Stimulated activated CD8-positive, alpha-beta memory T cell treated with anti-CD3 and anti-CD28 coated beads, Interleukin-4, amount 100 ng/mL, for 48 hours (primary cell): ENCODE measurements around the gene TATDN2.
"Not testable (repeated sequence)": the region's sequence is repeated elsewhere in the genome, so short reads cannot be mapped to it uniquely, and the experiment has no call there.

Experiments
- DNase-seq: peaks from one replicate; pipeline ENCODE4 v3.0.0-alpha.2; 2020

The TATDN2 gene

DNA sequence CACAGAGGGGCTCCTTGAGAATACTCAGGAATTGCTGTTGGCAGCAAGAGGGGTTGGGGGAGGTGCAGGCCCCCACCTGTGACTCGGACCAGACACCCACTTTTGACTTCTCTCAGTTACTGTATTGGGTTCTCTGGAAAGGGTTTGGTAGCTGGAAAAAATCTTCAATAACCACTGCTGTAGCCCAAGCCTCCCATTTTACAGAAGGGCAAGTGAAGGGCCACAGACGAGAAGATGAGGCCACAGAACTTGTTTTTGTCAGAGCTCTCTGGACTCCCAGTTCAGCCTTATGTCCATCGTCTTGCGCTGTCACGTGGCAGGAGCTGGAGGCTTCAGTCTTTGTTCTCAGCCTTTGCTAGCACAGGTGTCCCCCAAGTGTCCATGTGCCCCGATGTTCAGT lies 12.7 kb upstream of the TATDN2 start:
- DNase-seq = no peak

DNA sequence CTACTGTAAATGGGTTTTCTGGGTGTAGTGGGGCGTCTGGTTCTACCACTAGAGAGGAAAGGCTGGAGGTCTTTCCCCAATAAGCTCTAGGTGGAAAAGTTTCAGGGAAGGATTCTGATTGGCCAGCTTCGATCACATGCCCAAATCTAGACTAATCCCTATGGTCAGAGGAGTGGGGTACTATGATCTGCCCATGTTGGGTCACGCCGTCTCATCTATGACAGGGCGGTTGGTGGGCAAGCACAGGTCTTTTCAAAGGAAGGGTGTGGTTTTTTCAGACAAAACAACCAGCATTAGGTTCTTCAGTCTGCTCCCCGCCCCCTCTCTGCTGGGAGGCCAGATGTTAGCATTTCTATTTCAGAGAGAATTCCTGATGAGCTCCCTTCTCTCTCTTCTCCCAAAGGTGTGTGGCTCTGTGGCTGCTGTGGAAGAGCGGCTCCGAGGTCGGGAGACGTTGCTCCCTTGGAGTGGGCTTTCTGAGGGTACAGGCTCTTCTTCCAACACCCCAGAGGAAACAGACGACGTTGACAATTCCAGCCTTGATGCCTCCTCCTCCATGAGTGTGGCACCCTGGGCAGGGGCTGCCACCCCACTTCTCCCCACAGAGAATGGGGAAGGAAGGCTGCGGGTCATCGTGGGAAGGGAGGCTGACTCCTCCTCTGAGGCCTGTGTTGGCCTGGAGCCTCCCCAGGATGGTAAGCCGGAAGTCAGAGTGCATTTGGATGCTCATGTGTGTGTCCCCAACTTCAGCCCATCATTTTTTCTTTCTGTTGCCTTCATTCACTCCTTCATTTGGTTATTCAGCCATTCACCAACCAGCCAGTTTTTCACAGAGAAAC lies 9.7 kb upstream of the TATDN2 start:
- DNase-seq = peak; percentile 65

DNA sequence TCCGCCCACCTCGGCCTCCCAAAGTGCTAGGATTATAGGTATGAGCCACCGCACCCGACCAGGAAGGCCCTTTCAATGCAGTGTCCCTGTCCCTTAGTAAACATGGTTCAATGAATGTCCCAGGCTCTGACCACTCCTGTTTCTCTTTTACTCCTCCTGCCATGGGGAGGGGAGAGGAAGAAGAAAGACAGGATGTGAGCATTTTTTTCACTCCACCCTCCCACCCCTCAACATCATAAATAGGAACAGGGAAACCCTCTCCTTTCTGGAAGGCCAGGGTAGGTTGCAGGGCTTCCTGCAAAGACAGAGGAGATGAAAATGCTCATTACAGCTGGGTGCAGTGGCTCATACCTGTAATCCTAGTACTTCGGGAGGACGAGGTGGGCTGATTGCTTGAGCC lies 7.5 kb upstream of the TATDN2 start:
- DNase-seq = no peak

DNA sequence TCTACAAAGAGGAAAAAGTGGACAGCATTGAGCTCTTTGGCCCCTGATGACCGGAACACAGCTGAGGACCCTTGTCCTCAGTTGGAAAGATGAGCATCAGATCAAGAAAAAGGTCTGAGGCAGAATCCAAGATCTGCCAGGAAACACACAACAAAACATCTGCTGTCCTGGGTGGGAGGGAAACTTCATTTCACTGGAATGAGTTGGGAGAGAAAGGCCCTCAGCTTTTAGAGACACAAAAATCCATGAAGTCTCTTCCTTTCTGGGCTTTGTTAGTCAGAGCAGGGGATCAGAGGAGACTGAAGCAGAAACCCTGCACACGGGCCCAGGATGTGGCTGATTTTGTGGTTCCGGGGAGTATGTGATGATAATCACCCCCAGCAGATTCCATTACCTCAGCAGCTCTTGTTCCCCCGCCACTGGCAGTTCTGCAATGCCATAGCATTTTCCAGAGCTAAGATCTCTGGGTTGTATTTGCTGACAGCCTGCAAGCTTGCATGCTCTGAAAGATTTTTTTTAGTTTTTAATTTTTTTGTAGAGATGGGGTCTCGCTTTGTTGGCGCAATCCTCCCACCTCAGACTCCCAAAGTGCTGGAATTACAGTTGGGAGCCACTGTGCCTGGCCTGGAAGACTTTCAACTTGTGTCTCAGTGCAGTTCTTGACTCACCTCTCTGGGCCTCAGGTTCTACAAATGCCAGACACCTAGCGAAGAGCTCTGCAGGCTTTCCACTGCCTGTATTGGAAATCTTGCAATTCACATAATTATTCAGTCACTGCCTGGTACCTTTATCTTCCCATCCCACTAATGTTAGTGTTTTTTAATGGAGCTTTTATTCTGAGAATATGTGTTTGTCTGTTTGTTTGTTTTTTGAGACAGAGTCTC lies 5.8 kb upstream of the TATDN2 start:
- peak; percentile 81 for DNase-seq

DNA sequence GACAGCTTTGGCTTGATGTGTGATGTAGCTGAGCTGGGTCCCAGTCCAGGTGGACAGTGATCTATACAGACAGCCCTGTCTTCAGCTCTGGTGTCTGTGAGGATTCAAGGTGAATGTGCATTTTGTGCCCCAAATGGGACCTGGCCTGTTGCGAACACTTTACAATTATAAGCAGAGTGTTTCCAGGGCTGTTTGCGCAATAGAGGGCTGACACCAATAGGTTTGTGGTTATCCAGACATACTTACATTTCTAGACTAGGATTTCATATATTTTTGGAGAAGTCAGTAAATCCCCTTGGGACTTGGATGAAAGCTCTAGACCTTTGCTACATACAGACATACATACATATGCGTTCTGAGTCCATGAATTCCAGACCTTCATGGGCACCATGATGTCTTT lies 4.2 kb upstream of the TATDN2 start:
- DNase-seq = no peak

DNA sequence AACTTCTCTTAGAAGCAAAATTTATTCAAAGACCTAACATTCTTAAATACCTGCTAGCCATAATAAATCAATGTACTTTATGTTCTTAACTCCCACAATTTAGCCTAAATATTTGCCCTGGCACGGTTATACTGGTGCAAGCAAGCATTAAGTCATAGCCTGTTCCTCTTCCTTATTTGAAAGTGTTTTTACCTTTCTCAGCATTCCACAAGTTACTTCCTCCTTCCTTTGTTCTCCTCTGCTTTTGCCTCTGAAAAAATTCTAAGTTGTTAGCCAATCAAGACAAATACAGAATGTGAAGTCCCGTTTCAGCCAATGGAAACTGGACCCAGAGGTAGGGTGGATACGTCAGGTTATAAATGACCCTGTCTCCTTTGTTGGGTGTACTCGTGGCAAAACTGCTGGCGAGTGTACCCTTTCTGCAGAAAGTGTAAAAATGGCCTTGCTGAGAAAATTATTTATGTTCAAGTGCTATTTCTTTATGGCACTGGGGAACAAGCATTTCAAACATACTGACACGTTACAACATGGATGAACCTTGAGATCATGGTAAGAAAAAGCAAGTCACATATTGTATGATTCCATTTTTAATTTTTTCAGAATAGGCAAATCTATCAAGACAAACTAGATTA lies 3.1 kb upstream of the TATDN2 start:
- DNase-seq = no peak

DNA sequence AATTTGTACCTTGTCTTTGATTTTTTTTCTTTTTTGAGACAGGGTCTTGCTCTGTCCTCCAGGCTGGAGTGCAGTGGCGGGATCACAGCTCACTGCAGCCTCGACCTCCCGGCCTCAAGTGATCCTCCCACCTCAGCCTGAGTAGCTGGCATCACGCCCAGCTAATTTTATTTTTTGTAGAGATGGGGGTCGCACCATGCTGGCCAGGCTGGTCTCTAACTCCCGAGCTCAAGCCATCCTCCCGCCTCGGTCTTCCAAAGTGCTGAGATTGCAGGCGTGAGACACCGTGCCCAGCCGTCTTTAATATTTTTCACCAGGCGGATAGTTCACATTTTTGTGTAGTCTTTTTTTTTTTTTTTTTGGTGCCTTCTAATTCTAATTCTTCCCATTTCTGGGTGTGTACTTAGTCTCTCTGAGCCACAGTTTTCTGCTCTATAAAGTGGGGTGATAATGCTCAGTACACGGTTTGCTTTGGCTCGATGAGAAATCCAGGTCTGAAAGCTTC lies 528 bp upstream of the TATDN2 start:
- no peak for DNase-seq

DNA sequence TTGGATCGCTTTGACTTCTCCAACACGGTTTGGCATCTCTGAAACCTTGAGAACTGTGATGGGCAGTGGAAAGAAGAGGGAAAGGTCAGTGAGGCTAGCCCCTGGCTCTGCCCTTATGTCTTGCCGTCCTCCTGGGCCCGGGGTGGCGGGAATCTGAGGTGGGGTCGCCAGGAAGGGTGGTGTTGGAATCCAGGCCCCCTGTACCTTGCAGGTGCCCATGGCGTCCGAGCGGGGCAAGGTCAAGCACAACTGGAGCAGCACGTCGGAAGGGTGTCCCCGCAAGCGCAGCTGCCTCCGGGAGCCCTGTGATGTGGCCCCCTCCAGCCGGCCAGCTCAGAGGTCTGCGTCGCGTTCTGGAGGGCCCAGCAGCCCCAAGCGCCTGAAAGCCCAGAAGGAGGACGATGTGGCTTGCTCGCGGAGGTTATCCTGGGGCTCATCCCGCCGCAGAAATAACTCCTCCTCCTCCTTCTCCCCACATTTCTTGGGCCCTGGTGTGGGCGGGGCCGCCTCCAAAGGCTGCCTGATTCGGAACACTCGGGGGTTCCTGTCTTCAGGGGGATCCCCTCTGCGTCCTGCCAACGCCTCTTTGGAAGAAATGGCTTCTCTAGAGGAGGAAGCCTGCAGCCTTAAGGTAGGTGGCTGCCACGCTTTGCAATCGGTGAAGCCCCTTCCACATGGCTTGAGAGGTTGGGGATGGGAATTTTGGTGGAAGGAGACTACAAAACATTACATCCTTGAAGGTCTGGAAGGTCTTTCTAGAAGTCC lies 907 bp downstream of the TATDN2 start:
- peak; percentile 84 for DNase-seq

DNA sequence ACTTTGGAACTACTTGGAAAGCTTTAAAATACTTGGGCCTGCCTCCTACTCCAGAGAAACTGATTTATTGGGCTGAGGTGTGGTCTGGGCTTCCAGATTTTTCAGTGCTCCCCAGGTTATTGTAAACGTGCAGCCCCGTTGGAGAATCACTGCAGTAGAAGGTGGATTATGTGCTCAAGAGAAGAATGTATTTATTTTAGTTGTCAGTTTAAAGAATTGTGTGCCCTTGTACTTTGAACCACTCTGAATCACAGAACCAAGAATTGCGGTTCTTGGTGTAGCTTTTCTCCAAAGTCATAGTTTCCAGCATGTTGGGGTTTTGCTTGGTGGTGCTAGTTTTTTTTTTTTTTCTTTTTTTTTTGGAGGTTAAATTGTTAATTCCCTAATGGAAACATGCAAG lies 1.6 kb downstream of the TATDN2 start:
- DNase-seq = no peak

DNA sequence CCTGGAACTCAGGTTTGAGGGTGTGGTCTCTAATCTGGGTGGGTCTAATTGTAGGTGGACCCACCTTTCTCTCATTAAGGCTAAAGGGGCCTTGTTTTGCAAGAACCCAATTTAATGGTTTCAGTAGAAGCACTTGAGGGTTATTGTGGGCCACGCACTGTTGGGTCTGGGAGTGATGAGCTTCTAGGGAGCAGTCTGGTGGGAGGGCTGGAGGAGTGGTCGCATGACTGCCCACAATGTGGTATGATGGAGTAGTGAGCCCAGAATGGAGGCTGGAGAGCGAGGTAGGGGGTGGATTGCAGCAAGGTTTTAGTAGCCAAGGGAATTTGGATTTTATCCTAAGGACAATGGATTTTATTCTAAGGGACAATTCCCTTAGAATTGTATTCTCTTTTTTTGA lies 2.7 kb downstream of the TATDN2 start:
- no peak for DNase-seq

DNA sequence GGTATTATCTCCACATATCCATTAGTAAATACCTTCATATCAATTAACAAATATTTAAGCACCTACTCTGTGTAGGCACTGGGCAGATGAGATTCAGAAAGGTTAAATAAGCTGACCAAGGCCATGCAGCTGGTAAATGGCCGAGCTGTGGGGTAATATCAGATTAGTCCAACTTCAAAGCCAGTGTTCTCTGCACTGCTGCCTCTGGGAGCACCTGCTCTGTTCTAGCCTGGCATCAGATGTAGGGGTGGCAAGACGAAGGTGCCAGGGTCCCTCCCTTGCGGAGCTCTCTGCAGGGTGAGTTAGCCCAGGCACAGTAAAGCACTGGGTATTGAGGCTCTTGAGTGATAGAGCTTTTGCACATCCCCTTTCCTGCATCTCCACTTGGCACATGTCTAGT lies 5.5 kb downstream of the TATDN2 start:
- DNase-seq = no peak

DNA sequence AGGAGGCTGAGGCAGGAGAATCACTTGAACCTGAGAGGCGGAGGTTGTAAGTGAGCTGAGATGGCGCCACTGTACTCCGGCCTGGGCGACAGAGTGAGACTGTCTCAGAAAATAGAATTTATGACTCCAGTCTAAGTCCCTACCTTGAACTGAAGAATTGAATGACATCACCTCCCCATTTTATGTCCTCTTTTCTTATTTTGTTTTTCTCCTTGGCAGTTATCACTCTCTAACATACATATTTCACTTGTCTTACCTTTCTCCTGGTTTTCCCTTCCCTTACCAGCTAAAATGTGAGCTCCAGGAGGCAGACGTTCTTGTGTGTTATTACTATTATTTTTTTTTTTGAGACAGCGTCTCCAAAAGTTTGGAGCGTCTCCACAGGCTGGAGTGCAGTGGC lies 7.6 kb downstream of the TATDN2 start:
- no peak for DNase-seq

DNA sequence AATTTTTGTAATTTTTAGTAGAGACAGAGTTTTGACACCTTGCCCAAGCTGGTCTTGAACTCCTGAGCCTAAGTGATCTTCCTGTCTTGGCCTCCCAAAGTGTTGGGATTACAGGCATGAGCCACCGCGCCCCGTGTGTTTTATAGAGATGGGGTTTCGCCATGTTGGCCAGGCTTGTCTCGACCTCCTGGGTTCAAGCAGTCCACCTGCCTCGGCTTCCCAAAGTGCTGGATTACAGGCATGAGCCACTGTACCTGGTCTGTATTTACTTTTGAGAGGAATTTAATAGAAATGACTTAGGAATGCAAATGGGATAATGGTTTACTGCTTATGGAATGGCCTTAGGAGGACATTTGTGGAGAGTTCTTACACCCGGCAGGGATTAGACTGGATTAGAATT lies 10.8 kb downstream of the TATDN2 start:
- DNase-seq = no peak

DNA sequence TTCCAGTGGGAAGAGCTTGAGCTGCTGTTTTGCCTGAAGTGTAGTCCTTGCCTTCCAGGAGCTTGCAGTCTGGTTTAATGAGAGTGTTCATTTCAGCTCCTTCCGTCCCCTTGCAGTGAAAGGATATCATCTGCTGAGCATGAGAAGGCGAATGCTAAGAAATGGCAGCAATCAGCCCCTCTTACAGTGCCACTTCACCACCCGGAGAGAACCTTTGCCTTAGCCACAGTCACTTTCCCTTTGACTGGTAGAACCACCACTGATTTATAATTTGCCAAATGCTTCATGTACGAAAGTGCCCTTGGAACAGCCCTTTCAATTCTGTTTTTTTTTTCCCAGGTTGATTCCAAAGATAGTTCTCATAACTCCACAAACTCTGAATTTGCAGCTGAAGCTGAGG lies 11.5 kb downstream of the TATDN2 start:
- no peak for DNase-seq

DNA sequence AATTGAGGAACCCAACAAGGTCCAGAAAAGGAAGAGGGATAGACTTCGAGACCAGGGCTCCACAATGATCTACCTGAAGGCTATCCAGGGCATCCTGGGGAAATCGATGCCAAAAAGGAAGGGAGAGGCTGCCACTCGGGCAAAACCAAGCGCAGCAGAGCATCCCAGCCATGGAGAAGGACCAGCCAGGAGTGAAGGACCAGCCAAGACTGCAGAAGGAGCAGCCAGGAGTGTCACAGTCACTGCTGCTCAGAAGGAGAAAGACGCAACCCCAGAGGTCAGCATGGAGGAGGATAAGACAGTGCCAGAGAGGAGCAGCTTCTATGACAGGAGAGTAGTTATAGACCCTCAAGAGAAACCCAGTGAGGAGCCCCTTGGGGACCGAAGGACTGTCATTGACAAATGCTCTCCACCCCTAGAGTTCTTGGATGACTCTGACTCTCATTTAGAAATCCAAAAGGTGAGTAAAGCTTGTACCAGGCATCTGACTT lies 12.0 kb downstream of the TATDN2 start:
- no peak for DNase-seq

DNA sequence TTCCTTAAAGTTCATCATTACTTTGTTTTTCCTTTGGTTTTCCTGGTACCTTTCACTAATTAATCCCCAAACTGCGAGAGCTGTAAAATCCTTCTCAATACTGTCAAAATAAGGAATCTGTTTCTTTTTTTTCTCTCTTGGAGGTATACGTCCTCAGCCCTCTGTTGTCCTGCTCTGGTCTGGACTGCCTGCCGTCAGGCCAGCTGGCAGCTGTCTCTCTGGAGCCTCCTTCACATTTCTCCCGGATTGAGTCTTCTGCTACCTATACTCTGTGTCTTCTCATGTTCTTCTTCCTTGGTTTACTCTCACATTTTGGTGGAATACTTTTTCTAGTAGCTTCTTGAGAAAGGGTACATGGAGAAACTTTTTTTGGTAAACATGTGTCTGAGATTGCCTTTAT lies 13.8 kb downstream of the TATDN2 start:
- DNase-seq = no peak

DNA sequence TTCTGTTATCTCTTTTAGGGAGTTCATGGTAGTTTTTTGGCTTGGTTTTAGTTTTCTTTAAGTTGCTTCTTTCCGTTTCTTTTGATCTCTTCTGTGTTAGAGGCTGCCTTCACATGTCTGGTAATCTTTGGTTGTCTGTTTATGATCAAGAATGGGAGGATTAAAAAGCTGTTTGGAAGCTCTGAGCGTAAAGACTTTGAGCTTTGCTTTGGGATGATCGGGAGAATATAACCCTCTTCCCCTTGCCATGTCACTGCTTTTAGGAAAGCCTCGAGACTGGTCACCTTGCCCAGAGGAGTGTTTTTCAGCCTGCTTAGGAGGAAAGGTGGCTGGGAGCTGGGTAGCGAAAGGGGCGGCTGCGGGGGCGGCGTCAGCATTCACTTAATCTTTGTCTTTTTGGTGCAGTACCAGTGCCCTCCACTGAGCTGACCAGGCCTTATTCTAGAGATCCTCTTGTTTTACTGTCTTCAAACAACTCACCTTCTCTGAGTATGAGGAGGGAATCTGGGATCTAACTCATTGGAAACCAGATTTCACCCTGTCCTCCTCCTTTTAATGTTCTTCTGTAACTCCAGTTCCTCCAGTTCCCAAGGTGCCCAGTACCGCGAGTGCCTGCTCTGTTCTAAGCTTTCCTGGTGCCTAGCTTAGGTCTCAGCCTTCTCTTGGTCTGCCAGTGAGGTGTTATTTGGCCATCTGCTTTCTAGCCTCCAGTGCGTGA lies 15.5 kb downstream of the TATDN2 start:
- DNase-seq = peak; percentile 82

DNA sequence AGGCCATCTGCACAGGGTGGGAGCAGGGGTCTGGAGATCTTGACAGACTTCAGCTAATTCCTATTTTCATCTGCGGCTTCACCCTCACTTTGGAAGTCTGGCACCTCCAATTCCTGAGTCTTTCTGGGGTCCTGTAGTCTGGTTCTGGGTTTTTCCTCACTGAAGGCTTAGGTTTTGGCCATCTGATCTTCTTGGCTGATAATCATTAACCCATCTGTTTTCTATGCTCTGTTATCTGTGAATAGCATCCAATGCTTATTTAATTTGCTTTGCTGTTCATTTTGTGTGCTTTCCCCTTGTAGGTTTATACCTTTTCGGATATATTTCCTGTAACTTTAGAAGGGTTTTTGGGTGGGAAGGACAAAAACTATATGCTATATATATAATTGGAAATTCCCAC lies 17.6 kb downstream of the TATDN2 start:
- no peak for DNase-seq

DNA sequence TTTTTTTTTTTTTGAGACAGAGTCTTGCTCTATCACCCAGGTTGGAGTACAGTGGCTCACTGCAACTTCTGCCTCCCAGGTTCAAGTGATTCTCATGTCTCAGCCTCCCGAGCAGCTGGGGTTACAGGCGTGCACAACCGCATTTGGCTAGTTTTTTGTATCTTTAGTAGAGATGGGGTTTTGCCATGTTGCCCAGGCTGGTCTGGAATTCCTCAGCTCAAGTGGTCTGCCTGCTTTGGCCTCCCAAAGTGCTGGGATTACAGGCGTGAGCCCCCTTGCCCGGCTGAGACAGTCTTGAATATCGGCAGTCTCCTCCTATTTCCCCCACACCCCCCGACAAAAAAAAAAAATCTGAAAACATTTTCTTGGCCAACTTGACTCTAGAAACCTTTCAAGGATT lies 18.7 kb downstream of the TATDN2 start:
- DNase-seq = not testable (repeated sequence)

DNA sequence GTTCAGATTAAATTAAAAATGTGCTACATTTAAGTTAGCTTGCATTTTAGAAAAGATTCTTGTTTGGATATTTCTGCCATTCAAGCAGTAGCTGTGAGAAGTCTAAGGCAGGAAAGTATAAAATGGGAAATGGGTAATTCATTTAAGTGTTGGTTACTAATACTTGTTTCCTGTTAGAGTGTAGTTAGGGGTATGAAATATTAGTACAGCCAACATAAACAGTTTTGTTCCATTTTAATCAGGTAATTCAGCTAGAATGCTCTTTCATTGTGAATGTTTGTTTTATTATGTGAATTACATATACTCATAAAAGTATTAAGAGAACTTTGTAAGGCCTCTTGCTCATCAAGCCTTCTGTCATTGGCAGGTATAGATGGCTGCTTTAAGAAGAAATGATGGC lies 19.9 kb downstream of the TATDN2 start:
- no peak for DNase-seq

DNA sequence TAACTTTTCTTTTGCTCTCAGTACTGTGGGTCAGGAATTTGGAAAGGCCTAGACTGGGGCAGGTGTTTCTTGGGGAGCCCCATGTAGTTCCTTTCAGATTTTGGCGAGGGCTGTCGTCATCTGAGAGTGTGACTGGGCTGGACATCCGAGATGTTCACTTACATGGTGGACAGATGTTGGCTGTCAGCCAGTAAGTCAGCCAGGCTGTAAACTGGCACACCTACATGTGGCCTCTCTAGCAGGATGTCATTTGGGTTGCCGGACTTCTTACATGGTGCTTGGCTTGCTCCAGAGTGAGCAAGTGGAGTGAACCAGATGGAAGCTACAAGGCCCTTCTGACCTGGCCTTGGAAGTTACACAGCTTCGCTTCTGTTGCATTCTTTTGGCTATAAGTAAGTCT lies 20.7 kb downstream of the TATDN2 start:
- DNase-seq = no peak

DNA sequence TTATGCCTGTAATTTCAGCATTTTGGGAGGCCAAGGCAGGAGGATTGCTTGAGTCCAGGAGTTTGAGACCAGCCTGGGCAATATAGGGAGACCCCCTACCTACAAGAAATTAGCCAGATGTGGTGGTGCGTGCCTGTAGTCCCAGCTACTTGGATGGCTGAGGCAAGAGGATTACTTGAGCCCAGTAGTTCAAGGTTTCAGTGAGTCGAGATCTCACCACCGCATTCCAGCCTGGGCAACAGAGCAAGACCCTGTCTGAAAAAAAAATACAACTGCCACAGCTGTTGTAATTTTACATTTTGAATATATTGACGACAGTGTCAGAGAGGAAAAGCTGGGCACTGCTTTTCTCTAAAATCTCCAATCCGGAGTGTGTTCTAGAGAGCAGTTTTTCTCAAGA lies 21.2 kb downstream of the TATDN2 start:
- no peak for DNase-seq
